Measurements from ENCODE around the gene FRZB.
"Not testable (repeated sequence)": the region's sequence is repeated elsewhere in the genome, so short reads cannot be mapped to it uniquely, and the experiment has no call there.

FRZB gene

GRCh38 chr2:182890773-182891378, 24.4 kb upstream of the FRZB start:
- DNase-seq (ENCODE audit: low read depth in 2 of 2, low spot score in 1 of 2), result no peak

GRCh38 chr2:182890305-182890704, 23.9 kb upstream of the FRZB start:
- no peak for DNase-seq (ENCODE audit: low read depth in 2 of 2, low spot score in 1 of 2)

- no peak for DNase-seq (ENCODE audit: low read depth in 2 of 2, low spot score in 1 of 2)
Measured at GRCh38 chr2:182887753-182888415, 21.4 kb upstream of the FRZB start.

GRCh38 chr2:182887093-182887492, 20.7 kb upstream of the FRZB start:
- DNase-seq (ENCODE audit: low read depth in 2 of 2, low spot score in 1 of 2), result no peak

- no peak for DNase-seq (ENCODE audit: low read depth in 2 of 2, low spot score in 1 of 2)
Measured at GRCh38 chr2:182885771-182886170, 19.3 kb upstream of the FRZB start.

- no peak for DNase-seq (ENCODE audit: low read depth in 2 of 2, low spot score in 1 of 2)
Measured at GRCh38 chr2:182883451-182883850, 17.0 kb upstream of the FRZB start.

GRCh38 chr2:182880100-182880499, 13.7 kb upstream of the FRZB start:
- DNase-seq (ENCODE audit: low read depth in 2 of 2, low spot score in 1 of 2), result not testable (repeated sequence)

- DNase-seq (ENCODE audit: low read depth in 2 of 2, low spot score in 1 of 2), result not testable (repeated sequence)
Measured at GRCh38 chr2:182876653-182877052, 10.2 kb upstream of the FRZB start.

GRCh38 chr2:182870227-182870626, 3.8 kb upstream of the FRZB start:
- no peak for DNase-seq (ENCODE audit: low read depth in 2 of 2, low spot score in 1 of 2)

GRCh38 chr2:182868054-182868796, 1.8 kb upstream of the FRZB start:
- DNase-seq (ENCODE audit: low read depth in 2 of 2, low spot score in 1 of 2), result no peak

GRCh38 chr2:182867426-182868053, 1.1 kb upstream of the FRZB start:
- DNase-seq (ENCODE audit: low read depth in 2 of 2, low spot score in 1 of 2), result no peak

- no peak for DNase-seq (ENCODE audit: low read depth in 2 of 2, low spot score in 1 of 2)
Measured at GRCh38 chr2:182866095-182866460, 359 bp downstream of the FRZB start.

GRCh38 chr2:182864949-182865570, 1.4 kb downstream of the FRZB start:
- DNase-seq (ENCODE audit: low read depth in 2 of 2, low spot score in 1 of 2), result no peak

GRCh38 chr2:182863642-182864041, 2.8 kb downstream of the FRZB start:
- no peak for DNase-seq (ENCODE audit: low read depth in 2 of 2, low spot score in 1 of 2)

GRCh38 chr2:182862091-182862490, 4.3 kb downstream of the FRZB start:
- DNase-seq (ENCODE audit: low read depth in 2 of 2, low spot score in 1 of 2), result no peak

- DNase-seq (ENCODE audit: low read depth in 2 of 2, low spot score in 1 of 2), result no peak
Measured at GRCh38 chr2:182860858-182861257, 5.6 kb downstream of the FRZB start.

GRCh38 chr2:182858671-182859070, 7.8 kb downstream of the FRZB start:
- DNase-seq (ENCODE audit: low read depth in 2 of 2, low spot score in 1 of 2), result no peak

- no peak for DNase-seq (ENCODE audit: low read depth in 2 of 2, low spot score in 1 of 2)
Measured at GRCh38 chr2:182855376-182855775, 11.1 kb downstream of the FRZB start.

- DNase-seq (ENCODE audit: low read depth in 2 of 2, low spot score in 1 of 2), result no peak
Measured at GRCh38 chr2:182854375-182855105, 11.9 kb downstream of the FRZB start.

- no peak for DNase-seq (ENCODE audit: low read depth in 2 of 2, low spot score in 1 of 2)
Measured at GRCh38 chr2:182852801-182853200, 13.6 kb downstream of the FRZB start.

- no peak for DNase-seq (ENCODE audit: low read depth in 2 of 2, low spot score in 1 of 2)
Measured at GRCh38 chr2:182852090-182852489, 14.3 kb downstream of the FRZB start.
